Stomach (tissue), 9 donors: ENCODE measurements around the gene TMEM260. TPM values are rescaled to one million over a fixed set of nuclear protein-coding genes. Genes with fewer than 3 reads are reported as not detected.
"Not testable (repeated sequence)": the region's sequence is repeated elsewhere in the genome, so short reads cannot be mapped to it uniquely, and the experiment has no call there.

Experiments used
- DNase-seq, 2 donors: peaks; one replicate each; pipeline versions ENCODE4 v3.0.0 to v3.0.0-alpha.2; 2013 to 2019
- H3K27ac ChIP-seq, 5 donors: fragments of 200-600 bp in 4 of 5; sonication (generic) in 4 of 5; one replicate each; pipeline ENCODE4 v1.5.1; 2013 to 2019; ENCODE audit warnings: mild to moderate bottlenecking in 1 of 5, moderate library complexity in 1 of 5
- H3K27me3 ChIP-seq, 3 donors: fragments of 200-600 bp; sonication (generic); one replicate each; pipeline ENCODE4 v1.5.1; 2017 to 2019; ENCODE audit warnings: mixed run types in 1 of 3
- H3K36me3 ChIP-seq, 4 donors: fragments of 200-600 bp; sonication (generic); 1 replicate in 3 of 4; 2 replicates in 1 of 4; pipeline ENCODE4 v1.5.1; 2016 to 2019
- H3K4me1 ChIP-seq, 4 donors: fragments of 200-600 bp; sonication (generic); one replicate each; pipeline ENCODE4 v1.5.1; 2016 to 2019
- H3K4me3 ChIP-seq, 4 donors: fragments of 200-600 bp; sonication (generic) in 3 of 4; one replicate each; pipeline ENCODE4 v1.5.1; 2016 to 2019; ENCODE audit warnings: mild to moderate bottlenecking in 1 of 4
- H3K9me3 ChIP-seq, 4 donors: fragments of 200-600 bp; sonication (generic); one replicate each; pipeline ENCODE4 v1.5.1; 2016 to 2019
- EP300 ChIP-seq: sonication (generic); formaldehyde crosslinking; IDR thresholded peaks from one replicate; pipeline ENCODE4 v1.6.1; 2017; ENCODE audit warnings: antibody characterized with exemption
- POLR2A ChIP-seq, 4 donors: fragments of 450-650 bp; IDR thresholded peaks; one replicate each; pipeline ENCODE4 v1.6.1; 2016; ENCODE audit warnings: antibody characterized with exemption in 4 of 4, control low read depth in 2 of 4, mild to moderate bottlenecking in 1 of 4, moderate library complexity in 1 of 4
- POLR2AphosphoS5 ChIP-seq, 3 donors: sonication (generic); formaldehyde crosslinking; IDR thresholded peaks; one replicate each; pipeline ENCODE4 v1.6.1; 2016; ENCODE audit warnings: antibody characterized with exemption in 3 of 3
- WGBS, 5 donors: extraction: QIAGEN DNeasy Blood & Tissue Kit in 3 of 5; methylation state at CpG; one replicate each; pipeline versions ENCODE4 v1.1.5 to v1.1.7; 2013 to 2018; 5-methylcytosine and 5-hydroxymethylcytosine counted together
- intact Hi-C: fragments of 100-400 bp; cut with DNase I; formaldehyde crosslinking; loops from one replicate; pipeline ENCODE4 v1.15.1; 2023; ENCODE audit warnings: low total_unique reads
- polyA plus RNA-seq, 3 donors: library from polyadenylated mRNA; stranded (reverse); fragments of 200-250 nt; gene quantifications; one replicate each; pipeline ENCODE4 v1.2.3, GENCODE V29; 2013
- total RNA-seq, 5 donors: library from RNA; depleted of rRNA; stranded (reverse); fragments of >200 nt; gene quantifications; one replicate each; pipeline versions ENCODE4 v1.1.0 to v1.2.3, GENCODE V29; 2014 to 2016
- TF ChIP-seq, protein P1 (sequence below), 7 experiments: fragments of 450-650 bp in 4 of 7; fragments of 200-600 bp in 3 of 7; sonication (generic) in 3 of 7; IDR thresholded peaks; one replicate each; pipeline ENCODE4 v1.5.1; 2016 to 2019; ENCODE audit warnings: antibody characterized with exemption in 7 of 7, control low read depth in 2 of 7, mild to moderate bottlenecking in 1 of 7
- donor health status: healthy with polysubstance abuse.
- donor health status: Bipolar disorder and iron deficiency.
- donor health status: healthy.

The TMEM260 gene
- total and polyA plus RNA-seq, 8 donors, result 2.9 to 25.7 (median 9.4) TPM; not detected in 1

DNA sequence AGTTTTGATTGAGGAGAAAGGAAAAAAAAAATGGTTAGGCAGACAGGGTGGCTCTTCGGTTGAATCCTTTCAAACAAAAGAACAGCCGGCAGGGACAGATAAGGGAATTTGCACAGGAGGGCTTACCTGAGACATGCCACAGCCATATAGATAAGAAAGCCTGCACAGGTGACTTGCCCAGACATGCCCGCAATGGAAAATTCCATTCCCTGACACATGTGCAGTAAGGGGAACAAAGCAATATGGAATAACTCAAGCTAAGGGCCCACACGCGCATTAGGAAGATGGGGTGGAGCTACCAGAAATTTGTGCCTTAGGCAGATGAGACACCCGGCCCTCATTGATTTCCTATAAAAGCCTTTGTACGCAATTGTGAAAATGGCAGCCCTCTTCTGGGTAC is 86.7 kb downstream of the TMEM260 start:
- DNase-seq, result no peak
- WGBS, 5 donors, result 62 to 73% (median 71%) methylated on average over 7 of the region's 7 CpGs
- no peak overlapping the region for H3K27ac ChIP-seq
- H3K4me1 ChIP-seq, result peaks cover 0 to 5% (median 0%) of the 10 kb centered on the region in 4 donors
- H3K36me3 ChIP-seq, result no peaks in the 10 kb centered on the region
- no peaks in the 10 kb centered on the region for H3K9me3 ChIP-seq
- no peaks in the 10 kb centered on the region for H3K27me3 ChIP-seq
- TF ChIP-seq, protein P1, sequence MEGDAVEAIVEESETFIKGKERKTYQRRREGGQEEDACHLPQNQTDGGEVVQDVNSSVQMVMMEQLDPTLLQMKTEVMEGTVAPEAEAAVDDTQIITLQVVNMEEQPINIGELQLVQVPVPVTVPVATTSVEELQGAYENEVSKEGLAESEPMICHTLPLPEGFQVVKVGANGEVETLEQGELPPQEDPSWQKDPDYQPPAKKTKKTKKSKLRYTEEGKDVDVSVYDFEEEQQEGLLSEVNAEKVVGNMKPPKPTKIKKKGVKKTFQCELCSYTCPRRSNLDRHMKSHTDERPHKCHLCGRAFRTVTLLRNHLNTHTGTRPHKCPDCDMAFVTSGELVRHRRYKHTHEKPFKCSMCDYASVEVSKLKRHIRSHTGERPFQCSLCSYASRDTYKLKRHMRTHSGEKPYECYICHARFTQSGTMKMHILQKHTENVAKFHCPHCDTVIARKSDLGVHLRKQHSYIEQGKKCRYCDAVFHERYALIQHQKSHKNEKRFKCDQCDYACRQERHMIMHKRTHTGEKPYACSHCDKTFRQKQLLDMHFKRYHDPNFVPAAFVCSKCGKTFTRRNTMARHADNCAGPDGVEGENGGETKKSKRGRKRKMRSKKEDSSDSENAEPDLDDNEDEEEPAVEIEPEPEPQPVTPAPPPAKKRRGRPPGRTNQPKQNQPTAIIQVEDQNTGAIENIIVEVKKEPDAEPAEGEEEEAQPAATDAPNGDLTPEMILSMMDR (IDR thresholded peaks at IDR 0.05), result no peak
- TF ChIP-seq EP300 (no peak), POLR2AphosphoS5 (IDR thresholded peaks at IDR 0.05) (no peak), POLR2A (IDR thresholded peaks at IDR 0.05) (no peak)
- H3K4me3 ChIP-seq, result no peak overlapping the region
- intact Hi-C loops, result no loop called here

DNA sequence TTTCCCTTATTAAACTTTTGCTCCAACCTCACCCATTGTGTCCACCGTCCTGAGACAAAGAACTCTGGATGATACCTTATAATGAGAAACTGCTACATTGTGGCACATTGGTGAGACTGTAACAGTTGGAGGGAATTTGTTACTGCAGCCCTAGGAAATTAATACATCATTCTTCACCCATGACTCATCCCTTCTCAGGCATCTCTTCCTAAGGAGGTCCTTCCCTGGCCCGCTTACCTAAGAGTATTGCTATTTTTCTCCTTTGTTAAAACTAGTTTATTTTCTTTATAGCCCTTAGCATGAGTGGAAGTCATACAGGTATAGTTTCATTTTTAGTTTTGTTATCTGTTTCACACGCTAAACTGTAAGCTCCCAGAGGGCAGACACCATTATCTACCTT is 87.1 kb downstream of the TMEM260 start:
- H3K4me3 ChIP-seq, result no peak overlapping the region
- intact Hi-C loops, result no loop called here
- no peaks in the 10 kb centered on the region for H3K27me3 ChIP-seq
- no peaks in the 10 kb centered on the region for H3K36me3 ChIP-seq
- H3K9me3 ChIP-seq, result no peaks in the 10 kb centered on the region
- no peak for DNase-seq
- TF ChIP-seq EP300 (no peak), POLR2AphosphoS5 (IDR thresholded peaks at IDR 0.05) (no peak), POLR2A (IDR thresholded peaks at IDR 0.05) (no peak)
- TF ChIP-seq, protein P1 (IDR thresholded peaks at IDR 0.05), result no peak
- no peak overlapping the region for H3K27ac ChIP-seq
- 58 to 88% (median 82%) methylated on average over 3 of the region's 3 CpGs for WGBS, 5 donors
- peaks cover 0 to 5% (median 0%) of the 10 kb centered on the region in 4 donors for H3K4me1 ChIP-seq

DNA sequence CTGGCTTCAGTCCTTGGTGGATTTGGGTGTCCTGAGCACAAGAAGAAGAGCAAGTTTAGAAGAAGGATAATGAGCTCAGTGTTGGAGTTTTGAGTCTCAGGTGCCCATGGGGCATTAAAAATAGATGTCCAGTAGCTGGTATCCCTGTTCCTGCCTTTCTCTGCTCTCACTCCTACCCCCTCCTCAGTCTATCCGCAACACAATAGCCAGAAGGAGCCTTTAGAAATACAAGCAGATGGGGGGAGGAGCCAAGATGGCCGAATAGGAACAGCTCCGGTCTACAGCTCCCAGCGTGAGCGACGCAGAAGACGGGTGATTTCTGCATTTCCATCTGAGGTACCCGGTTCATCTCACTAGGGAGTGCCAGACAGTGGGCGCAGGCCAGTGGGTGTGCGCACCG is 87.7 kb downstream of the TMEM260 start:
- H3K27ac ChIP-seq, intact Hi-C loops, DNase-seq, H3K4me1 ChIP-seq, H3K36me3 ChIP-seq, H3K9me3 ChIP-seq, H3K27me3 ChIP-seq, H3K4me3 ChIP-seq: not testable (repeated sequence)
- 38 to 90% (median 68%) methylated on average over 1 to 7 of the region's 11 CpGs for WGBS, 5 donors

DNA sequence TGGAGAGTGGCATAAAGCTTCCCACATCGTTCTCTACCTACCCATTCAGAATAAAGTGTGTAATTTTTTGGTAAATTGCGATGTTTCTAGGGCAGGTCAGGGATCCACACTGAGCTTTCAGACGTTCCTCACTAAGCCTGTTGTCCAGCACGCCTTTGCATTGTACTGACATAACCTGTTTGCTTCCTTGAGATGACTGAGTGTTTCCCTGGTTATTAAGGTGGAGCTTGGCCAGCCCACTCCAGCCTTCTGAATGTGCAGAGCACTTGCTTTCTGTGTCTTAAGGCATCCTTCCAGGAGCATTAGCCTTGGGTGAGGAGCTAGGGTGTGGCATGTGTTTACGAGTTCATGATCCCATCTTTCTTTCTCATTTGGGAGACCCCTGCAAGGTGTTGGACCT is 96.4 kb downstream of the TMEM260 start:
- no peak for TF ChIP-seq POLR2AphosphoS5 (IDR thresholded peaks at IDR 0.05)
- TF ChIP-seq POLR2A (IDR thresholded peaks at IDR 0.05), result no peak
- TF ChIP-seq, protein P1 (IDR thresholded peaks at IDR 0.05), result no peak
- no peak for TF ChIP-seq EP300
- no peaks in the 10 kb centered on the region for H3K27me3 ChIP-seq
- H3K27ac ChIP-seq, result no peak overlapping the region
- WGBS, 5 donors, result 41 to 66% (median 53%) methylated on average over 5 of the region's 5 CpGs
- DNase-seq, result peak in 1 of 2 donors; percentile 12
- intact Hi-C loops, result no loop called here
- no peaks in the 10 kb centered on the region for H3K36me3 ChIP-seq
- H3K4me1 ChIP-seq, result no peaks in the 10 kb centered on the region
- peaks cover 0 to 5% (median 0%) of the 10 kb centered on the region in 4 donors for H3K9me3 ChIP-seq
- H3K4me3 ChIP-seq, result no peak overlapping the region

DNA sequence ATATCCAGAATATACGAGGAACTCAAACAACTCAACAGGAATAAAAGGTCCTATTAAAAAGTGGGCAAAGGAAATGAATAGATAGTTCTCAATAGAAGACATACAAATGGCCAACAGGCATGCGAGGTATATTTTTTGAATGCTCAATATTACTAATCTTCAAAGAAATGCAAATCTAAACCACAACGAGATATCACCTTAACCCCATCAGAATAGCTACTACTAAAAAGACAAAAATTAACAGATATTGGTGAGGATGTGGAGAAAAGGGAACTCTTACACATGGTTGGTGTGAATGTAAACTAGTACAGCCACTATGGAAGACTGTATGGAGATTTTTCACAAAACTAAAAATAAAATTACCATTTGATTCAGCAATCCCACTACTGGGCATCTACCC is 99.2 kb downstream of the TMEM260 start:
- Histone ChIP-seq H3K27me3 (no peaks in the 10 kb centered on the region), H3K4me3 (no peak overlapping the region), H3K9me3 (peaks cover 0 to 5% (median 0%) of the 10 kb centered on the region in 4 donors), H3K4me1 (no peaks in the 10 kb centered on the region), H3K36me3 (no peaks in the 10 kb centered on the region), H3K27ac (no peak overlapping the region)
- intact Hi-C loops, result no loop called here
- TF ChIP-seq POLR2A (IDR thresholded peaks at IDR 0.05), result no peak
- TF ChIP-seq, protein P1 (IDR thresholded peaks at IDR 0.05), result no peak
- no peak for TF ChIP-seq POLR2AphosphoS5 (IDR thresholded peaks at IDR 0.05)
- no peak for TF ChIP-seq EP300
- no peak for DNase-seq
- 77 to 88% (median 86%) methylated on average over 3 of the region's 3 CpGs for WGBS, 5 donors
